ENCODE data around the gene ITM2B.

DNA sequence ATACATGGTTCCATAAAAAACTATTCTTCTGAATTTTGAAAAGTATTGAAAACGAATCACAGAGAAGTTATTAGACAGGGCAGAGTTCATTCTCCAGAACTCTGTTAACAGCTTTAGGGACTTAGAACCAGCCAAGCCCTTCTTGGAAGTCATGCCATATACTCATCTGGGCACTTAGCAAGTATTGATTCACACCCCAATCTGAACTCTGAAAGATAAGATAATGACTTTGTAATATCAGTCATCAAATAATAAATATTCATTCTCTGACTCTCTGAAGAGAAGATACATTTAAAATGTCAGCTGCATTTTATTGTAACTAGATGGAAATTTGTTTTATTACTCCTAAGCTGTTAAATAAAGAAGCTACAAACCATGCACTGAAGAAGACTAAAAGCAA is 43.8 kb upstream of the ITM2B start:
- no peak for TF ChIP-seq TAF1 (IDR thresholded peaks at IDR 0.05; ENCODE audit: low read depth)
- TF ChIP-seq, protein P1, sequence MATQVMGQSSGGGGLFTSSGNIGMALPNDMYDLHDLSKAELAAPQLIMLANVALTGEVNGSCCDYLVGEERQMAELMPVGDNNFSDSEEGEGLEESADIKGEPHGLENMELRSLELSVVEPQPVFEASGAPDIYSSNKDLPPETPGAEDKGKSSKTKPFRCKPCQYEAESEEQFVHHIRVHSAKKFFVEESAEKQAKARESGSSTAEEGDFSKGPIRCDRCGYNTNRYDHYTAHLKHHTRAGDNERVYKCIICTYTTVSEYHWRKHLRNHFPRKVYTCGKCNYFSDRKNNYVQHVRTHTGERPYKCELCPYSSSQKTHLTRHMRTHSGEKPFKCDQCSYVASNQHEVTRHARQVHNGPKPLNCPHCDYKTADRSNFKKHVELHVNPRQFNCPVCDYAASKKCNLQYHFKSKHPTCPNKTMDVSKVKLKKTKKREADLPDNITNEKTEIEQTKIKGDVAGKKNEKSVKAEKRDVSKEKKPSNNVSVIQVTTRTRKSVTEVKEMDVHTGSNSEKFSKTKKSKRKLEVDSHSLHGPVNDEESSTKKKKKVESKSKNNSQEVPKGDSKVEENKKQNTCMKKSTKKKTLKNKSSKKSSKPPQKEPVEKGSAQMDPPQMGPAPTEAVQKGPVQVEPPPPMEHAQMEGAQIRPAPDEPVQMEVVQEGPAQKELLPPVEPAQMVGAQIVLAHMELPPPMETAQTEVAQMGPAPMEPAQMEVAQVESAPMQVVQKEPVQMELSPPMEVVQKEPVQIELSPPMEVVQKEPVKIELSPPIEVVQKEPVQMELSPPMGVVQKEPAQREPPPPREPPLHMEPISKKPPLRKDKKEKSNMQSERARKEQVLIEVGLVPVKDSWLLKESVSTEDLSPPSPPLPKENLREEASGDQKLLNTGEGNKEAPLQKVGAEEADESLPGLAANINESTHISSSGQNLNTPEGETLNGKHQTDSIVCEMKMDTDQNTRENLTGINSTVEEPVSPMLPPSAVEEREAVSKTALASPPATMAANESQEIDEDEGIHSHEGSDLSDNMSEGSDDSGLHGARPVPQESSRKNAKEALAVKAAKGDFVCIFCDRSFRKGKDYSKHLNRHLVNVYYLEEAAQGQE (IDR thresholded peaks at IDR 0.05; ENCODE audit: low read depth): no peak
- TF ChIP-seq EP300 (IDR thresholded peaks at IDR 0.05; ENCODE audit: borderline replicate concordance): no peak
- no peak for TF ChIP-seq FOXM1 (IDR thresholded peaks at IDR 0.05; ENCODE audit: borderline replicate concordance, low read depth)
- no peak for TF ChIP-seq YY1 (IDR thresholded peaks at IDR 0.05; ENCODE audit: low read depth)
- TF ChIP-seq NFIC (IDR thresholded peaks at IDR 0.05): no peak
- TF ChIP-seq ZBTB7A (IDR thresholded peaks at IDR 0.05; ENCODE audit: low read depth): no peak
- TF ChIP-seq RAD21 (IDR thresholded peaks at IDR 0.05; ENCODE audit: low read depth): no peak
- TF ChIP-seq, protein P2, sequence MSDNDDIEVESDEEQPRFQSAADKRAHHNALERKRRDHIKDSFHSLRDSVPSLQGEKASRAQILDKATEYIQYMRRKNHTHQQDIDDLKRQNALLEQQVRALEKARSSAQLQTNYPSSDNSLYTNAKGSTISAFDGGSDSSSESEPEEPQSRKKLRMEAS (IDR thresholded peaks at IDR 0.05): no peak
- TF ChIP-seq CEBPB (IDR thresholded peaks at IDR 0.05): no peak
- TF ChIP-seq TCF12 (IDR thresholded peaks at IDR 0.05; ENCODE audit: low read depth): no peak
- TF ChIP-seq, protein P3, sequence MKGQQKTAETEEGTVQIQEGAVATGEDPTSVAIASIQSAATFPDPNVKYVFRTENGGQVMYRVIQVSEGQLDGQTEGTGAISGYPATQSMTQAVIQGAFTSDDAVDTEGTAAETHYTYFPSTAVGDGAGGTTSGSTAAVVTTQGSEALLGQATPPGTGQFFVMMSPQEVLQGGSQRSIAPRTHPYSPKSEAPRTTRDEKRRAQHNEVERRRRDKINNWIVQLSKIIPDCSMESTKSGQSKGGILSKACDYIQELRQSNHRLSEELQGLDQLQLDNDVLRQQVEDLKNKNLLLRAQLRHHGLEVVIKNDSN (IDR thresholded peaks at IDR 0.05): no peak
